Putamen (tissue), 1 donor: ENCODE results near the gene GZF1.
A peak's percentile ranks its signal among the peaks of the same experiment; 100 is the strongest.

Source experiments
- DNase-seq: peaks from one replicate; pipeline ENCODE4 v3.0.0-alpha.2; 2016; ENCODE audit warnings: low spot score

GZF1 gene

DNA sequence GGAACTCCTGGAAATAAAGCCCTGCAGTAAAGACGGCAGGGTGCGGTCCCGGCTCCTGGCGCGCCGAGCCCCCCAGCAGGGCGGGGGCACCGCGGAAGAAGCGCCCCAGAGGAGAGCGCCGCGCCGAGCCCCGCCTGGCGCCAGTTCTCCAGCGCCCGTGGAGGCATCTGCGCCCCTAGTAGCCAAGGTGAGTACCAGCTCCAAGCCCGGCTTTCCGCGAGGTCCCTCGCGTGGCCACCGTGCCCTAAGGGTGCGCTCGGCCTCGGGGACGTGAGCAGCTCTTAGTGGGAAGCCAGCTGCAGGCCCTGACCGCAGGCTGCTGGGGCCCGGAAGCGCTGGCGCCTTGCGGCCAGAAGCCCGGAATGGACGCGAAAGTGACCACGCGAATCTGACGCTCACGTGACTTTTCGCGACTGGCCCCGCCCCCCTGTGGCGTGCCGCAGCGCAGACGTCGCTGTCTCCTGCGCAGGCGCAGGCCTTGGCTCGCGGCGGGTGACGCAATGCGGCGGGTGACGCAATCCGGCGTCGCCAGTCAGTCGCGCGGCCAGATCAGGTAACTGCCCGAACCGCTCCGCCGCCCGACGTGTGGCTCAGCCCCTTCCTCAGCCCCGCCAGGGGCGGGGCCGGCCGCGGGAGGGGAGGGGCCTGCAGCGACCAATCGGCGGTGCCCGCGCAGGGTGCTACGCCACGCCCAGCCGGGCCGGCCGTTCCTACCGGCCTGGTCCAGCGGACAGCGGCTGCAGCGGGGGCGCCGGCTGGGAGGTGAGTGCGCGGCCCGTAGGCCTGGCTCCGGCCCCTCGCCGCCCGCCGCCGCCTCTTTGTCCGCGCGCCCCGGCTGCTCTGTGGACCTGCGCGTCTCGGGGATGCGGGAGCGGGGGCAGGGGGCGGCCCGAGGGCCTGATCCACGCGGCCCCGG lies at the start of gene GZF1:
Gene GZF1, plus strand, starts transcription at position 707 of the 916 bp plus-strand sequence. CDS start 2,202 bp downstream, outside the sequence.
- DNase-seq: peak; percentile 98

DNA sequence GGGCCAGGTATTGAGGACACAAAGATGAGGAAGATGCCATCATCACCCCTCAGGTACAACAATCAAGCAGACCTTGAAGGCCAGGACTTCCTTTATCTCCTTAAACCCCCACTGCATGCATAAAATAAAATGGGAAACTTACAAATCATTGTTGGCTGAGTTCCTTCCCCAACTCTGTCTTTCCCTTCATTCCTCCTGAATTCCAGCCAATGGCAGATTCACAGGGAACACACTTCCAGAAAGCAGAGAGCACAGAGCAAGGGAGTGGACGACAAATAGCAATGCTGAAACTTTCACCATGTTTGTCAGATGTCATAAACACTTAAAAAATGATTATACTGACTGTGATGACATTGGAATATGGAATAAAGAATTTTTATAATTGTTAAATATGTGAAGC lies 48.7 kb upstream of the GZF1 start:
- DNase-seq: no peak

DNA sequence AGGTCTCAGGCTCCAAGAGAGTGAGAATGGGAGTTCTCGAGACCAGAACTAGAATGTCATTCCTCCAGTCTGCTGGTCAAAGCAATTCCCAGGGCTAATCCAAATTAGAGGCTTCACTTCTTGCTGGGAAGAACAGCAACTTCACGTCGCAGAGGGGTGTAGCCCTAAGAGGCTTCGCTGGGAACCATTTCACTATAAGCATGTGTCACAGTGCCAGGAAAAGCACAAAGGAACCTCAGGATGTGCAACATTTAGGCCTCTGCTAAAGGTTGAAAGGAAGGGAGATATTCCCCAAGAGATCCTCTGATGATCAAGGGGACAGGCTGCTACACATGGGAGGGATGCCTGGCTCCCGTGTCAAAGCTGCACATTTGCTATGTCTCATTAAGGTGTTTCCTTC lies 47.3 kb upstream of the GZF1 start:
- DNase-seq: no peak

DNA sequence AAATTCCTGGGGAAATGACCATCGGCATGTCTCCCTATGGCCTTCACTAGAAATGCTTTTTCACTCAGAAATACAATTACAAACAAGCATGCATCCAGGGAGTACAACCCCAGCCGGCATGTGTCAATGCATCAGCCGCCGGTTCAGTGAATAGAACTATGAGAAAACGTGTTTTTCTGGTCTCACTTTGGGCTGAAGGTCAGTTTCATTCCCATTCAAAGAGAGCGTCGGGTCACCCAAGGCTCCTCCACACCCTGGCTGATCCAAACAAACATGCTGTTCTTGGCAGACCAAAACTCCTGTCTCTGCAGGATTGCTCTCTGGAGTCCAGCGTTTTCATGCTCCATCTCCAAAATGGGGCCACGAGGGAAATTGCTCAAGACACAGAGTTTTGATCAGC lies 46.9 kb upstream of the GZF1 start:
- no peak for DNase-seq

GRCh38 chr20:23316626-23317025 lies 45.4 kb upstream of the GZF1 start:
- DNase-seq: no peak

DNA sequence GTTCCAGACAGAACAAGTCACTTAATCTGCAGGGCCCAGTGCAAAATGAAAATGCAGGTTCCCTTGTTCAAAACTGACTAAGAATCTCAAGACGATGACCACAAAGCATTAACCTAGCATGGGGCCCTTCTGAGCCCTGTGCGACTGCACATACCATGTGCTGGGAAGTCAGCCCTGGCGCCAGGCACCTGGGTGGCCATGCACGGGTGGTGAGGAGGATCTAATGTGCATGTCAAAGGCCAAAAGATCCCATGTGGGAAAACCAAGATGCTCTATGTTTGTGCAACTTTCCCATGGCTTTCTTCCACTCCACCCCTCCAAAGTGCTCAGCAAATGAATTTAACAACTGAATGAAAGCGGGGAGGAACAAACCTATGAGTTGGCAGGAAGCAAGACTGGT lies 44.9 kb upstream of the GZF1 start:
- DNase-seq: no peak

GRCh38 chr20:23318347-23318746 lies 43.6 kb upstream of the GZF1 start:
- DNase-seq: no peak

DNA sequence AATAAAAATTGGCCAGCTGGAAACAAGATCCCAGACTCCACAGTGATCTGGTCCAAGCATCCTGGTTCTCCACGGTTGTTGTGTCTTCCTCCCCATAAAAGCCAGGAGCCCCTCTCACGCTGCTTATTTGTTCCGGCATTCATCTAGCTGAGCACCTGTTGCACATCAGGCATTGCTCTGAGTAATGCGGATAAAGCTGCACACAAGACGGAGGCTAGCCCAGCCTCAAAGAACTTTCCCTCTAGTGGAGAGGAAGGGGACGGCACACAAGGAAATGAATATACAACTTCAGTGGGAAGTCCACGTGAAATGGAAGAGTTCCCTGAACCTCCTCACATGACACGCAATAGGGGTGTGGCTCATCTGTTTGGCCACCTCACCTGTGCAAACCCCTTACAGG lies 41.7 kb upstream of the GZF1 start:
- no peak for DNase-seq

DNA sequence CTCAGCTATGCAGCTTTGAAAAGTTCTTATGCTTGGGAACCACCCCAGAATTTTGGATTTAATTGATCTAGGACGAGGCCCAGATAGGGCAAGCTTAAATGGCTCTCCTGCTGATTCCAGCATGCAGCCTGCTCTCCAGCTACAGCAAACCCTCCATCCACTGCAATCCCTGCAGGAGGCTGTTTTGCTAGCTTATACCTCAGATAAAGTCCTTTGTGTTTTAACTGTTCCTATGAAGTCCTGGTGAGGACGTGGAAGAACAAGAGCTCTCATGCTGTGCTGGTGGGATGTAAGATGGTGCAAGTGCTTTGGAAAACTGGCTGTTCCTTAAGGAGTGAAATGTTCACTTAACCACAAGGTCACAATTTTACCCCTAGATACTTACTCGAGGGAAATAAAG lies 36.9 kb upstream of the GZF1 start:
- DNase-seq: no peak

- DNase-seq: no peak
Measured at GRCh38 chr20:23326774-23327173, 35.2 kb upstream of the GZF1 start.

DNA sequence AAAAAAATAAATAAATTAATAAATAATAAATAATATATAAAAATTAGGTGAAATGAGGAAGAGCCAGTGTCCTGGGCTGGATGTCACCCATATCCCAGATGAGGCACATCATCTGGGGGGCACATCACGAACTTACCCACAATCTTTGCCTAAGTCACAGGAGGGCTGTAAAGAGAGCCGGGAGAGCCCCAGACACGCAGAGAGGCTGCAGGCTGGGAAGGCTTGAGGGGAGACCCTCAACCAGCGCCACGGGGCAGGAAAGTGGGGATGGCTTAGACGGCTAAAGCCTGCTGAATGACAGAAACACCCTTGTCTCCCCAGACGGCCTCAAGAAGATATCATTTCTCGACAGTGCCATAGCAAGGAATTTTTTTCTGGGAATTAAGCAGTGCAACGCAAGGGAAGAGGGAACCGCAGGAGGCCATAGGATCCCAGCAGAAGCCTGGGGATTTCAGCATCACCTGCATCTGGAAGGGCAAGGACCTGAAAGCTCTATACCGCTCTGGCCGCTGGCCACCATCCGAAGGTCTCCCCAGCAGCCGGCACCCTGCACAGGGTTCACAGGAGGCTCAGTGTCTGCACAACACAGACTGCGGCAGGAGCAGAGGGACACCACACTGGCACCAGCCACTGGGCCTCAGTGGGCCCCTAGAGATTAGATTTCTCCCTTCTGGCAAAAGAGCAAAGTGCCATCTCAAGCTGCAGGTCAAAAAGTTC lies 34.2 kb upstream of the GZF1 start:
- no peak for DNase-seq

DNA sequence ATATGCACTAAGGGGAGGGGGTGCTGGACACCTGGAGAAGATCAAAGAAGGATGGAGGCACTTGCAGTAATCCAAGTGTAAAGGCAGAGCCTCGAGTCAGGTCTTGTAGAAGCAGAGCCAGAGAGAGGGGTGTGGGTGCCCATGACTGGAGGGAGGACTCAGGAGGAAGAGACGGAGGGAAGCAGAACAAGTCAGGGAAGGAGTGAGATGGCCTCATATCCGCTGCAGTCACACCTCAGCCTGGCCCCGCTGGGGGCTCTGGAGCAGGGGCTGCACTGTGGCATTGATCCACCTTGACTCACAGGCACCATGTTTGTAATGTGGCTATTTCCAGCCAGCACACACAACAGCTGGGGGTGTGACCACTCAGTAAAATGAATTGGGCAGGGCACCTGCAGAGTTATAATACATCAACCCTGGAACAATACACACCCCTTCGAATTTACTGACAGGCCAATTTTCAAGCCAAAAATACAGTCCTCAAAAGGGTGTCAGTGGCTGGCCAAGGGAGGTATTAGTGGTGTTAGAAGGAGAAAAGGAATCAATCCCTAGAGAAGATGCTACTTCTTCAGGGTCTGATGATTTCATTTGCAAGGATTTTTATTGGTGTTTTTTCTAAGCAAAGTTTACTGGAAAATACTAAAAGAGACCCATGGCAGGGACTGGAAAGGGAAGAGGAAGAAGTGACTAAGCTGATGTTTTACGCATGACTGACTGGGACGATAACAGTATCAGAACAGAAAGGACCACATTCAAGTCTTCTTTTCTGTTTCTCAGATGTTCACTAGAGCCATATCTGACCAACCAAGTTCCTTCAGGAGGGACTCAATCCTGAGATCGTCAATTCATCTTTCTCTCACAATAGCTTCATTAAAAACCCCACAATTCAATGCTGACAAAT lies 30.3 kb upstream of the GZF1 start:
- no peak for DNase-seq

- DNase-seq: no peak
Measured at GRCh38 chr20:23332467-23332866, 29.5 kb upstream of the GZF1 start.

- DNase-seq: no peak
Measured at GRCh38 chr20:23334111-23334510, 27.9 kb upstream of the GZF1 start.

GRCh38 chr20:23335521-23335920 lies 26.5 kb upstream of the GZF1 start:
- DNase-seq: no peak

GRCh38 chr20:23336476-23336875 lies 25.5 kb upstream of the GZF1 start:
- DNase-seq: no peak

- no peak for DNase-seq
Measured at GRCh38 chr20:23337312-23337711, 24.7 kb upstream of the GZF1 start.

GRCh38 chr20:23339986-23340385 lies 22.0 kb upstream of the GZF1 start:
- no peak for DNase-seq

DNA sequence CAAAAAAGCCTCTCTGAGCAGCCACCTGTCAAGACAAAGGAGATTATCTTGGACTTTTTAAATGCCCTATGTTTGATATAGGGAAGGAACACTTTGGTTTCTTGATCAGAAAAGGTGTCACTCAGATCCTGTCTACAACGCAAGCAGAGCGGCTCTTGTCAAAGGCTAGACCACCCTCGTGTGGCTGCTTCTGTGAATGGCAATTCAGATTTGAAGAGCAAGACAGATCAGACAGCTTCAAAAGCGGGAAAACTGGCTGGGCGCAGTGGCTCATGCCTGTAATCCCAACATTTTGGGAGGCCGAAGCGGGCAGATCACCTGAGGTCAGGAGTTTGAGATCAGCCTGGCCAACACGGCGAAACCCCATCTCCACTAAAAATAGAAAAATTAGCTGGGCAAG lies 21.5 kb upstream of the GZF1 start:
- peak; percentile 43 for DNase-seq

DNA sequence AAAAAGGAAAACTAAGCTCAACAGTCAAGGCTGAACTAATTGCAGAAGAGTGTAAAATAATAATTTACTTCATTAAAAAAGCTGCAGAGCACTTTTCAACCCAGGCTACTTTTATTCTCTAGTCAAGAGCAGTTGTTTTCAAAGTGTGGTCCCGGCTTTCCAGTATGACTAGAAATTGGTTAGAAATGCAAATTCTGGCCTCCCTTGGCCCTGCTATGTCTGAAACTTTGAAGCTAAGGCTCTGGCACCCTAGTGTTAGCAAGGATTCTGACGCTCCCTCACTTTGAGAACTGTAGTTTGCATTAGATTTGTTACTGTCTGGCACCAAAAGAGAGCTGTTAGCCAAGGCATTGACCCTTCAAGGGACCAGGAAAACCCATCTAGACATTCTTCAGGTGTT lies 20.9 kb upstream of the GZF1 start:
- DNase-seq: no peak

GRCh38 chr20:23343590-23343989 lies 18.4 kb upstream of the GZF1 start:
- DNase-seq: no peak

GRCh38 chr20:23344336-23344735 lies 17.6 kb upstream of the GZF1 start:
- no peak for DNase-seq
